SK-N-SH (cell line): ENCODE data around the gene ARHGAP6. TPM values are rescaled to one million over a fixed set of nuclear protein-coding genes. Genes with fewer than 3 reads are reported as not detected.
"Not testable (repeated sequence)": the region's sequence is repeated elsewhere in the genome, so short reads cannot be mapped to it uniquely, and the experiment has no call there.

ENCODE experiments used
- CTCF ChIA-PET: fragments of 300-600, 350-600 bp; formaldehyde crosslinking; extraction: SDS; loops from one replicate; lab custom pipeline; 2021; lab: Yijun Ruan, JAX
- POLR2A ChIA-PET: fragments of 350-600 bp; sonication (Branson Sonifier 250); formaldehyde crosslinking; extraction: SDS; loops from one replicate; lab custom pipeline; 2020; ENCODE audit warnings: antibody characterized with exemption, inconsistent platforms; lab: Yijun Ruan, JAX
- DNase-seq: peaks from one replicate; pipeline ENCODE4 v3.0.0; 2012
- H2AFZ ChIP-seq: fragments of 200-600 bp; sonication (generic); 2 replicates; pipeline ENCODE4 v1.8.1; 2016; ENCODE audit warnings: antibody characterized with exemption, mild to moderate bottlenecking, low read depth
- H3F3A ChIP-seq: fragments of 200-600 bp; sonication (generic); replicated peaks from 2 replicates; pipeline ENCODE3; 2016; ENCODE audit warnings: antibody characterized with exemption, mild to moderate bottlenecking; ENCODE audit not compliant: insufficient read depth
- H3K27ac ChIP-seq, 2 experiments: fragments of 200-500 bp in 1 of 2; fragments of 200-600 bp in 1 of 2; sonication (Bioruptor generic) in 1 of 2; sonication (generic), shearing (Covaris generic) in 1 of 2; 2 replicates each; pipeline versions ENCODE4 v1.5.1 to v1.6.1; 2014 to 2016; ENCODE audit warnings: low read depth in 2 of 2, inconsistent platforms in 1 of 2, low read length in 1 of 2, mild to moderate bottlenecking in 1 of 2, mixed read lengths in 1 of 2
- H3K27me3 ChIP-seq: fragments of 200-600 bp; sonication (generic), shearing (Covaris generic); 2 replicates; pipeline ENCODE4 v1.6.1; 2016; ENCODE audit warnings: mixed run types; ENCODE audit not compliant: insufficient read depth
- H3K36me3 ChIP-seq, 2 experiments: fragments of 200-500 bp in 1 of 2; fragments of 200-600 bp in 1 of 2; sonication (Bioruptor generic) in 1 of 2; sonication (generic) in 1 of 2; replicated peaks in 1 of 2; 2 replicates each; pipeline versions ENCODE3 to v1.5.1; 2014 to 2016; ENCODE audit warnings: low read length in 1 of 2, mild to moderate bottlenecking in 1 of 2; ENCODE audit not compliant: insufficient read depth in 2 of 2, control insufficient read depth in 1 of 2
- H3K4me1 ChIP-seq, 2 experiments: fragments of 200-500 bp in 1 of 2; fragments of 200-600 bp in 1 of 2; sonication (Bioruptor generic) in 1 of 2; sonication (generic), shearing (Covaris generic) in 1 of 2; 2 replicates each; pipeline versions ENCODE4 v1.5.1 to v1.6.1; 2014 to 2016; ENCODE audit warnings: low read depth in 1 of 2, low read length in 1 of 2, mixed run types in 1 of 2; ENCODE audit not compliant: insufficient read depth in 2 of 2, control insufficient read depth in 1 of 2
- H3K4me2 ChIP-seq: fragments of 200-600 bp; sonication (generic), shearing (Covaris generic); 2 replicates; pipeline ENCODE4 v1.6.1; 2017; ENCODE audit warnings: mixed run types
- H3K4me3 ChIP-seq, 2 experiments: fragments of 200-500 bp in 1 of 2; fragments of 200-600 bp in 1 of 2; sonication (Bioruptor generic) in 1 of 2; sonication (generic), shearing (Covaris generic) in 1 of 2; 2 replicates each; pipeline versions ENCODE4 v1.5.1 to v1.8.1; 2014 to 2016; ENCODE audit warnings: low read depth in 2 of 2, inconsistent platforms in 1 of 2, low read length in 1 of 2, mild to moderate bottlenecking in 1 of 2, mixed read lengths in 1 of 2, moderate library complexity in 1 of 2
- H3K79me2 ChIP-seq: fragments of 200-600 bp; sonication (generic); 2 replicates; pipeline ENCODE4 v1.8.1; 2017; ENCODE audit warnings: mild to moderate bottlenecking; ENCODE audit not compliant: insufficient read depth
- H3K9ac ChIP-seq: fragments of 200-600 bp; sonication (generic); 2 replicates; pipeline ENCODE4 v1.6.1; 2017; ENCODE audit warnings: mixed run types
- H3K9me2 ChIP-seq: fragments of 200-600 bp; sonication (generic); 2 replicates; pipeline ENCODE4 v1.6.1; 2017; ENCODE audit warnings: mixed run types
- H3K9me3 ChIP-seq: fragments of 200-600 bp; sonication (generic); 2 replicates; pipeline ENCODE4 v1.6.1; 2017; ENCODE audit warnings: mixed run types, mild to moderate bottlenecking, moderate library complexity
- H4K20me1 ChIP-seq: fragments of 200-600 bp; sonication (generic); 2 replicates; pipeline ENCODE4 v1.6.1; 2017; ENCODE audit warnings: mild to moderate bottlenecking, mixed run types; ENCODE audit not compliant: insufficient read depth
- ELF1 ChIP-seq: IDR thresholded peaks from 2 replicates; pipeline ENCODE4 v1.4.0; 2012
- FOSL2 ChIP-seq: IDR thresholded peaks from 2 replicates; pipeline ENCODE4 v1.4.0; 2012; ENCODE audit warnings: low read depth, mild to moderate bottlenecking, moderate library complexity, borderline replicate concordance
- FOXM1 ChIP-seq: IDR thresholded peaks from 2 replicates; pipeline ENCODE4 v1.4.0; 2012; ENCODE audit warnings: low read depth, mild to moderate bottlenecking
- GABPA ChIP-seq: IDR thresholded peaks from 2 replicates; pipeline ENCODE4 v1.4.0; 2012; ENCODE audit warnings: low read depth, mild to moderate bottlenecking
- IRF3 ChIP-seq: fragments of 150-350 bp; IDR thresholded peaks from 2 replicates; pipeline ENCODE4 v1.6.1; 2016; ENCODE audit warnings: mild to moderate bottlenecking, low read depth, low read length
- JUND ChIP-seq: IDR thresholded peaks from 2 replicates; pipeline ENCODE4 v1.4.0; 2012
- MXI1 ChIP-seq: IDR thresholded peaks from 2 replicates; pipeline ENCODE4 v1.6.1; 2012; ENCODE audit warnings: mild to moderate bottlenecking, low read depth, low read length, improper control_type of control experiment
- NRF1 ChIP-seq: IDR thresholded peaks from 2 replicates; pipeline ENCODE4 v1.6.1; 2012; ENCODE audit warnings: low read depth, mild to moderate bottlenecking, low read length
- POLR2AphosphoS5 ChIP-seq: IDR thresholded peaks from 2 replicates; pipeline ENCODE4 v1.6.1; 2012; ENCODE audit warnings: low read depth, low read length
- RAD21 ChIP-seq: IDR thresholded peaks from 2 replicates; pipeline ENCODE4 v1.6.1; 2012; ENCODE audit warnings: mild to moderate bottlenecking, low read length
- RCOR1 ChIP-seq: fragments of 150-350 bp; IDR thresholded peaks from 2 replicates; pipeline ENCODE4 v1.6.1; 2017; ENCODE audit warnings: antibody characterized with exemption, low read length
- SIN3A ChIP-seq: IDR thresholded peaks from 2 replicates; pipeline ENCODE4 v1.6.1; 2012; ENCODE audit warnings: low read depth, mild to moderate bottlenecking, low read length, moderate library complexity, borderline replicate concordance
- TAF1 ChIP-seq: IDR thresholded peaks from 2 replicates; pipeline ENCODE4 v1.6.1; 2012; ENCODE audit warnings: low read depth, mild to moderate bottlenecking, low read length, moderate library complexity, borderline replicate concordance
- YY1 ChIP-seq: IDR thresholded peaks from 2 replicates; pipeline ENCODE4 v1.4.0; 2012; ENCODE audit warnings: low read depth, mild to moderate bottlenecking
- WGBS: methylation state at CpG from one replicate; pipeline ENCODE4 v1.1.6; 2017; ENCODE audit warnings: low lambda C conversion rate; 5-methylcytosine and 5-hydroxymethylcytosine counted together
- polyA plus RNA-seq, 3 experiments: library from polyadenylated mRNA; depleted of rRNA; stranded (reverse); fragments of >200 nt; gene quantifications; 2 replicates each; pipeline ENCODE4 v1.2.3, GENCODE V29; 2012
- TF ChIP-seq, protein P1 (sequence below): IDR thresholded peaks from 2 replicates; pipeline ENCODE4 v1.6.1; 2012; ENCODE audit warnings: mild to moderate bottlenecking, low read depth, low read length, moderate library complexity

ARHGAP6 gene
- polyA plus RNA-seq, 1 of the 3 experiments (the other 2 are of a cell fraction) = 0.16 TPM

DNA sequence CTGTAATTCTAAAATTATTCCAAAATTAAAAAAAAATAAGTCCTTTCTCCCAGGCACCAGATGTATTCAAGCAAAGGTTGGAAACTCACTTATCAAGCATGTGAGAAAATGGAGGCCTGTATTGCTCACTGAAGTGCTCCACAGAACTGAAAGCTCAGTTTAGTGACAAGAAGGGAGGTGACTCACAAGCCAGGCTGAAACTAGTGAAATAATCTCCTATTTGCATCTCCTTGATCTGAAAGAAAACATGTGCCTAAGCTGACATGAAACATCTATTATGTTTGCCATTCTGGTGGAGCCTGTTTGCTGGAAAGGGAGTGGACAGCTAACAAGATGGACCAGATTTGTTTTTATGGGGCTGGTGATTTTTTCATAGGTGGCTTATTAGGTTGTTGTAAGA is 426.5 kb downstream of the ARHGAP6 start (continued):
- peak; percentile 66; the same call in 1 of the 2 replicates for TF ChIP-seq FOSL2
- TF ChIP-seq, protein P1, sequence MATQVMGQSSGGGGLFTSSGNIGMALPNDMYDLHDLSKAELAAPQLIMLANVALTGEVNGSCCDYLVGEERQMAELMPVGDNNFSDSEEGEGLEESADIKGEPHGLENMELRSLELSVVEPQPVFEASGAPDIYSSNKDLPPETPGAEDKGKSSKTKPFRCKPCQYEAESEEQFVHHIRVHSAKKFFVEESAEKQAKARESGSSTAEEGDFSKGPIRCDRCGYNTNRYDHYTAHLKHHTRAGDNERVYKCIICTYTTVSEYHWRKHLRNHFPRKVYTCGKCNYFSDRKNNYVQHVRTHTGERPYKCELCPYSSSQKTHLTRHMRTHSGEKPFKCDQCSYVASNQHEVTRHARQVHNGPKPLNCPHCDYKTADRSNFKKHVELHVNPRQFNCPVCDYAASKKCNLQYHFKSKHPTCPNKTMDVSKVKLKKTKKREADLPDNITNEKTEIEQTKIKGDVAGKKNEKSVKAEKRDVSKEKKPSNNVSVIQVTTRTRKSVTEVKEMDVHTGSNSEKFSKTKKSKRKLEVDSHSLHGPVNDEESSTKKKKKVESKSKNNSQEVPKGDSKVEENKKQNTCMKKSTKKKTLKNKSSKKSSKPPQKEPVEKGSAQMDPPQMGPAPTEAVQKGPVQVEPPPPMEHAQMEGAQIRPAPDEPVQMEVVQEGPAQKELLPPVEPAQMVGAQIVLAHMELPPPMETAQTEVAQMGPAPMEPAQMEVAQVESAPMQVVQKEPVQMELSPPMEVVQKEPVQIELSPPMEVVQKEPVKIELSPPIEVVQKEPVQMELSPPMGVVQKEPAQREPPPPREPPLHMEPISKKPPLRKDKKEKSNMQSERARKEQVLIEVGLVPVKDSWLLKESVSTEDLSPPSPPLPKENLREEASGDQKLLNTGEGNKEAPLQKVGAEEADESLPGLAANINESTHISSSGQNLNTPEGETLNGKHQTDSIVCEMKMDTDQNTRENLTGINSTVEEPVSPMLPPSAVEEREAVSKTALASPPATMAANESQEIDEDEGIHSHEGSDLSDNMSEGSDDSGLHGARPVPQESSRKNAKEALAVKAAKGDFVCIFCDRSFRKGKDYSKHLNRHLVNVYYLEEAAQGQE = no peak
- no peak for TF ChIP-seq YY1
- no peak for TF ChIP-seq FOXM1
- TF ChIP-seq JUND = peak; percentile 59
- TF ChIP-seq MXI1 = no peak
- TF ChIP-seq RAD21 = no peak
- TF ChIP-seq ELF1 = no peak
- TF ChIP-seq TAF1 = no peak
- no peak for TF ChIP-seq RCOR1
- TF ChIP-seq NRF1 = no peak
- no peak for TF ChIP-seq SIN3A
- no peak for TF ChIP-seq POLR2AphosphoS5
- no peak for TF ChIP-seq GABPA
- TF ChIP-seq IRF3 = no peak

- H2AFZ ChIP-seq, H3F3A ChIP-seq, H3K27me3 ChIP-seq, H3K79me2 ChIP-seq, H3K4me3 ChIP-seq, H3K9me2 ChIP-seq, CTCF ChIA-PET, H4K20me1 ChIP-seq, H3K4me1 ChIP-seq, DNase-seq, POLR2A ChIA-PET, H3K9ac ChIP-seq, H3K9me3 ChIP-seq, H3K4me2 ChIP-seq, H3K27ac ChIP-seq, H3K36me3 ChIP-seq: not testable (repeated sequence)
- 57% methylated on average over 2 of the region's 2 CpGs for WGBS
Measured at GRCh38 chrX:11235377-11235776, 430.3 kb downstream of the ARHGAP6 start.
